Left lobe of liver (tissue), 2 donors: ENCODE data around the gene DENND4B. TPM values are rescaled to one million over a fixed set of nuclear protein-coding genes. Genes with fewer than 3 reads are reported as not detected.
"Not testable (repeated sequence)": the region's sequence is repeated elsewhere in the genome, so short reads cannot be mapped to it uniquely, and the experiment has no call there.

ENCODE experiments used
- ATAC-seq: fragments of 200-7000 bp; cut with Tn5 transposase; one replicate; pipeline ENCODE4 v1.9.1; 2020; ENCODE audit warnings: mild to moderate bottlenecking, moderate library complexity
- DNase-seq: peaks from one replicate; pipeline ENCODE4 v3.0.0-alpha.2; 2020; ENCODE audit warnings: low spot score
- total RNA-seq: library from RNA; stranded (reverse); gene quantifications from one replicate; pipeline ENCODE4 v1.2.1, GENCODE V29; 2021
- donor health status: DM: no; HTN: no; CAD: no; lungs with moderate emphysema.
- donor health status: DM: no; HTN: yes; CAD: no.

Gene DENND4B
- 25.4 TPM for total RNA-seq

- DNase-seq, result peak; percentile 90
- peak; percentile 88 for ATAC-seq
These were observed at the start of gene DENND4B for GRCh38 chr1:153946622-153947241. Gene DENND4B (minus strand): TSS chr1:153946718. CDS start chr1:153944374, 2,344 bp downstream.

DNA sequence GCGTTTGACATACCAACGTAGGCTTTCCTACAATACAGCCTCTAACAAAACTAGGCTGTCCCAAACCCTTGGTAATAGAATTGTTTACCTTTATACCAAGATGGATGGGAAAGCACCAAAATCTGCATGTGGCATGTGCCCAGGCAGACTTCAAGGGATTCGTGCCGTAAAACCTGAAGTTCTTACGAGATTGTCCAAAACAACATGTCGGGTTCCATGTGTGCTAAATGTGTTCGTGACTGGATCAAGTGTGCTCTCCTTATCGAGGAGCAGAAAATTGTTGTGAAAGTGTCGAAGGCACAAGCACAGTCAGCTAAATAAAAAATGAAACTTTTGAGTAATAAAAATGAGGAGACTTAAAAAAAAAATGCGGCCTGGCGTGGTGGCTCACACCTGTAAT is 49.1 kb upstream of the DENND4B start:
- no peak for DNase-seq
- no peak for ATAC-seq

DNA sequence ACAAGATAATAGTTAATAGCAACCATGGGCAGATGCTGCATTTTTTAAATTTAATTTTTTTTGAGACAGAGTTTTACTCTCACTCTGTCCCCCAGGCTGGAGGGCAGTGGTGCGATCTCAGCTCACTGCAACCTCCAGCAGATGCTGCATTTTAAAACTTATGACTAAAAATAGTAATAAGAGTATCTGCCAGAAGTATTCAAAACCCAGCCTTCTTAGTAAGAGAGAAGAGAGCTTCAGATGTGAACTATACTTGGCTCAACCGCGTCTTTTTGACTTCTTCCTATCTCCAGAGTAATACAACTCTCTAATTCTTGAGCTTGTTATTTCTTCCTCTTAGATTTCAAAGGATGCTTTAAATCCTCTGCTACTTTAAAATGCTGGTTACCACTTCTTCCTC is 48.7 kb upstream of the DENND4B start:
- no peak for DNase-seq
- ATAC-seq, result no peak

GRCh38 chr1:153991806-153992205 is 45.3 kb upstream of the DENND4B start:
- DNase-seq (no peak), ATAC-seq (no peak)

- no peak for DNase-seq
- no peak for ATAC-seq
These were observed 44.7 kb upstream of the DENND4B start for GRCh38 chr1:153991151-153991630.

DNA sequence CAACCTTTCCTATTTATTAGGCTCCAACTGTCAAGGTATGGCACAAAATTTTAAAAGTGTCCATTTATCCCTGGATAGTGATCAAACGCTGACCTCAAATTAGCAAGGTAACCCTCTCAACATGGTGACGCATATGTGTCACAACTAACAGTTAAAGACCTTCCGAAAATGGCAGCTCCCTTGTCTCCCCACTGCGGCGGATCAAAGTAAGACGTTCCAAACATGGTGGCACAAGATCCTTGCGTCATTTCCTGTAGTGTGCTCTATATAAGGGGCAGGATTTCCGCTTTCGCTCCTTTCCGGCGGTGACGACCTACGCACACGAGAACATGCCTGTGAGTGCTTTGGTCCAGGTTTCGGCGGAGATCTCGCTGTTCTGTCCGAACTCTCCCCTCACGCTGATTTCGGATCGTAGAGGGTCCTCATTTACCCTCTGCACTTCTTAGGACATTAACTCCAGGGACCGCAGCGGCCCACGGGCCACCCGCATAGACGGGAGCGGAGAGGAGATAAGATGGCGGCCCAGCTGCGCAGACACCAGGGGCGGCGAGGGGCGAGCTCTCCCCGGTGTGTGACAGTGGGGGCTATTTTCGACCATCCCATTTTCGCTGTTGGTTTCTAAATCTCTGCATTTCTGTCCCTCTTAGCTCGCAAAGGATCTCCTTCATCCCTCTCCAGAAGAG is 44.1 kb upstream of the DENND4B start, which contains the start of gene RPS27:
Gene RPS27, plus strand, starts transcription at position 295 of the 683 bp plus-strand sequence. Its CDS starts 35 bp downstream, at position 330.
- DNase-seq, result peak; percentile 91
- peak; percentile 65 for ATAC-seq

- no peak for DNase-seq
- ATAC-seq, result no peak
These were observed 41.1 kb upstream of the DENND4B start for GRCh38 chr1:153987621-153988020.

- DNase-seq, result peak; percentile 92
These were observed 39.6 kb upstream of the DENND4B start, which contains the start of gene RAB13 for GRCh38 chr1:153985941-153986761. Gene RAB13 (minus strand): TSS chr1:153986339. CDS start chr1:153986236, 103 bp downstream.

GRCh38 chr1:153985341-153985912 is 38.9 kb upstream of the DENND4B start:
- ATAC-seq (no peak), DNase-seq (no peak)

More at GRCh38 chr1:153985941-153986761, 39.6 kb upstream of the DENND4B start, which contains the start of gene RAB13:
- ATAC-seq, result peak; percentile 86

DNA sequence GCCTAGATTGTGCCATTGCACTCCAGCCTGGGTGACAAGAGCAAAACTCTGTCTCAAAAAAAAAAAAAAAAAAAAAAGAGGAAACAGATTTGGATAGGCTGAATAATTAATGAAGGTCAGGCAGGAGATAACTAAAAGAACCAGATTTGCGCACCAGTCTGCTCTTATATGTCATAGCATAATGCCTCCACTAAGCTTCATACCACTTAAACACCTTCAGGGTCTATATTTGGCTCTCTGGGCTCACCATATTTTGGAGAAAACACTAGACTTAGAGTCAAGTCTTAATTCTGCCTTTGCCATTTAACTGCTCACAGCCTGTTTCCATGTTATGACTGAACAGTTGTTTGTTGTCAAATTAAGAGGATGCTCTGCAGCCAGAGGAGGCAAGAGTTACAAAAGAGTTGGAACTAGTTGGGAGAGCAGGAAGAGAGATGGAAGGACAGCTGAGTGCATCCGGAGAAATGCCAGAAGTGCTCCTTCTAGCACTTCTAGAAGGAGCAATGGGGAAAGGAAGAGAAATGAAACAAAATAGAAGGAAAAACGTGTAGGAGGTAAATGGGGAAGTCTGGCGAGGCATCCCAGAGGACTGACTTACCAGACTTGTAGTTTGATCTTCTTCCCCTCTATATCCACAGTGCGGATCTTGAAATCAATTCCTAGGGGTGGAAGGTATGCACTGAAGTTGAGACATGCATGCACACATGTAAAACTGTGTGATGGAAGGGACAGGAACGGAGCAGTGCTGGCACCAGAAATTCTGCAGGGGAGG is 37.8 kb upstream of the DENND4B start:
- ATAC-seq (no peak), DNase-seq (no peak)

GRCh38 chr1:153981735-153982134 is 35.2 kb upstream of the DENND4B start:
- not testable (repeated sequence) for DNase-seq

DNA sequence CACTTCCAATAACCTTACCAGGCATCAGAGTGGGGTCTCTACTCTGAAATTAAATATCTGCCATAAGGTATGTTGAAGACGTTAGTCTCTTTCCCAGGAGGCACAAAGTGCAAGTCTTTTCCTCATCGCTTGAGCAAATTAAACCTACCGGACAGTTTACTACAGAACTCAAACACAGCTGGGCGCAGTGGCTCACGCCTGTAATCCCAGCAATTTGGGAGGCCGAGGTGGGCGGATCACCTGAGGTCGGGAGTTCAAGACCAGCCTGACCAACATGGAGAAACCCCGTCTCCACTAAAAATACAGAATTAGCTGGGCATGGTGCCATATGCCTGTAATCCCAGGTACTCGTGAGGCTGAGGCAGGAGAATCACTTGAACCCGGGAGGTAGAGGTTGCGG is 32.6 kb upstream of the DENND4B start:
- not testable (repeated sequence) for DNase-seq, ATAC-seq

More at GRCh38 chr1:153981735-153982134, 35.2 kb upstream of the DENND4B start:
- ATAC-seq, result not testable (repeated sequence)

DNA sequence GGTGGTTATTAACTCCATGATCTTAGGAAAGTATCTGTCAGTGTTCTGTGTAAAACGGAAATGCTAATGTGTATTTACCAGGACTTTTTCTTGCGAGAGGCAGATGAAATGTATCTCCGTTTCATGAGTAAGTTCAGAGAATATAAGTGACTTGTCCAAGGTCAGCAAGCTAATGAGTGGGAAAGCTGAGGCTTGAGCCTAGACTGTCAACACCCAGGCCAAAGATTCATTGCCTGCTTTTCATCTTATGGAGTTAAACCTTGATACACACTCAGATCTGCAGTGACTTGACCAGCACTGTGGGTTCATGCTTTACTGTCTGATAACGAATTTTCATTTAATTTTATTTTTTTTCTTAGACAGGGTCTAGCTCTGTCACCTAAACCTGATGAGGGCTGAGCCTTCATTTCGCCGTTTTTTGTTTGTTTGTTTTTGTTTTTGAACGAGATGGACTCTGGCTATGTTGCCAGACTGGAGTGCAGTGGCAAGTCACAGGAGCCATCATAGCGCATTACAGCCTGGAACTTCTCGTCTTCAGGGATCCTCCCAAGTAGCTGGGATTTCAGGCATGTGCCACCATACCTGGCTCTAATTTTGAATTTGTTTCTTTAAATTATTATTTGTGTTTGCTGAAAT is 31.9 kb upstream of the DENND4B start:
- DNase-seq, result no peak
- peak; percentile 5 for ATAC-seq

DNA sequence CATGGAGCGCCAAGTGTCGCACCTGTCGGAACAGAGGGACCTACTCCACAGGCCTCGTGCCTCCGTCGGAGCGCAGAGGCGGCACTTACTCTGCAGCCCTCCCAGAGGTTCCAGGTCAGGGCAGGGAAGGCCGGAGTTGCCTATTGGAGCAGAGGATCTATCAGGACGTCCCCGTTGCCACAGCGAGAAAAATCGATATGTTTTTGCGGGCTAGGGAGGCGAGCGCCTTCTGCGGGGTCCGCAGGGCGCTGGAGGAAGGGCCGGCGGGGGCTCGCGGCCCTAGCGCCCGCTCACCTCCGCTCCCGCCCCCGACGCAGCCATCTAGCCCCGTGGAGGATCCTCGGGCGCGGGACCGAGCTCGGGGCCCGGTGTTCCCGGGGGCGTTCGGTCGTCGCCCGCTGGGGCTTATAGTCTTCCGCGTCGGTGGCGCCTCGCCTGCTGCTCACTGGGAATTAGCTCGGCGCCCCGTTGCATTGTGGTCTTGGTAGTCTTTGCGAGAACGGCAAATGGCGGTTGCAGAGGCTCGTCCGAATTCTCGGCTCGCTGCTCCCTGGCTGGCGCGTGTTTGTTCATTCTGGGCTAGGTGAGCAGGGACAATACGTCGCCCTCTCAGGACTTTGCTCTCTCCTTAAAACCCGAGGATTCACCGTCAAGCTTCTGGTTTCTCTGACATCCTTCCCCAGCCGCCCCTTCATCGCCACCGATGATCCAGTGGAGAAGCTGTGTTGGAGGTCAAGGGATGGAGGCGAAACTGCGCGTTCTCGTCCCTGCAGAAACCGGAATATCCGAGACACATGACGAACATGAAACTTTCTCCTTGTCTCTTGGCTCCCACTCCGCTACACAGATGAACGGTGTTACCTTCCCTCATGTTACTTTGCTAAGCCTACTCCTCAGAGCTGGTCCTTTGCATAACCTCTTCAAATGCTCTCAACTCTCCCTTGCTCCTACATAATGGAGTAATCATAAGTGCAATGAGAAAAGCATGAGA is 31.0 kb upstream of the DENND4B start, which contains the start of gene JTB:
Gene JTB, minus strand, starts transcription at position 425 of the 991 bp plus-strand sequence. Its CDS starts 422 bp downstream, at position 3.
- ATAC-seq, result peak; percentile 93
- peak; percentile 93 for DNase-seq

- no peak for ATAC-seq
These were observed 30.3 kb upstream of the DENND4B start for GRCh38 chr1:153976819-153977249.

GRCh38 chr1:153973525-153973924 is 27.0 kb upstream of the DENND4B start:
- DNase-seq (no peak), ATAC-seq (no peak)

More at GRCh38 chr1:153976819-153977249, 30.3 kb upstream of the DENND4B start:
- no peak for DNase-seq

- ATAC-seq, result no peak
- DNase-seq, result no peak
These were observed 26.6 kb upstream of the DENND4B start for GRCh38 chr1:153973071-153973470.

- ATAC-seq (no peak), DNase-seq (no peak)
These were observed 23.8 kb upstream of the DENND4B start for GRCh38 chr1:153970346-153970745.
